ENCODE data around the gene GBE1.

The GBE1 gene

GRCh38 chr3:81442758-81443456, 318.5 kb downstream of the GBE1 start:
- Histone ChIP-seq H3K27ac (replicated peaks) (no peak overlapping the region), H3K4me3 (replicated peaks; ENCODE audit: insufficient read depth, low read length) (no peak overlapping the region), H3K27me3 (ENCODE audit: insufficient read depth, poor library complexity, severe bottlenecking) (no peaks in the 10 kb centered on the region)
- TF ChIP-seq SPI1 (IDR thresholded peaks at IDR 0.05; ENCODE audit: borderline replicate concordance, low read depth) (no peak), GABPA (IDR thresholded peaks at IDR 0.05; ENCODE audit: low read depth) (no peak), REST (IDR thresholded peaks at IDR 0.05; ENCODE audit: insufficient replicate concordance, low read depth) (no peak), POLR2AphosphoS5 (IDR thresholded peaks at IDR 0.05; ENCODE audit: low read depth) (no peak)
- TF ChIP-seq, protein P1, sequence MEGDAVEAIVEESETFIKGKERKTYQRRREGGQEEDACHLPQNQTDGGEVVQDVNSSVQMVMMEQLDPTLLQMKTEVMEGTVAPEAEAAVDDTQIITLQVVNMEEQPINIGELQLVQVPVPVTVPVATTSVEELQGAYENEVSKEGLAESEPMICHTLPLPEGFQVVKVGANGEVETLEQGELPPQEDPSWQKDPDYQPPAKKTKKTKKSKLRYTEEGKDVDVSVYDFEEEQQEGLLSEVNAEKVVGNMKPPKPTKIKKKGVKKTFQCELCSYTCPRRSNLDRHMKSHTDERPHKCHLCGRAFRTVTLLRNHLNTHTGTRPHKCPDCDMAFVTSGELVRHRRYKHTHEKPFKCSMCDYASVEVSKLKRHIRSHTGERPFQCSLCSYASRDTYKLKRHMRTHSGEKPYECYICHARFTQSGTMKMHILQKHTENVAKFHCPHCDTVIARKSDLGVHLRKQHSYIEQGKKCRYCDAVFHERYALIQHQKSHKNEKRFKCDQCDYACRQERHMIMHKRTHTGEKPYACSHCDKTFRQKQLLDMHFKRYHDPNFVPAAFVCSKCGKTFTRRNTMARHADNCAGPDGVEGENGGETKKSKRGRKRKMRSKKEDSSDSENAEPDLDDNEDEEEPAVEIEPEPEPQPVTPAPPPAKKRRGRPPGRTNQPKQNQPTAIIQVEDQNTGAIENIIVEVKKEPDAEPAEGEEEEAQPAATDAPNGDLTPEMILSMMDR (IDR thresholded peaks at IDR 0.05; ENCODE audit: insufficient read depth, low read length): no peak
- DNase-seq (ENCODE audit: low read depth in 1 of 2, low spot score in 1 of 2): no peak

DNA sequence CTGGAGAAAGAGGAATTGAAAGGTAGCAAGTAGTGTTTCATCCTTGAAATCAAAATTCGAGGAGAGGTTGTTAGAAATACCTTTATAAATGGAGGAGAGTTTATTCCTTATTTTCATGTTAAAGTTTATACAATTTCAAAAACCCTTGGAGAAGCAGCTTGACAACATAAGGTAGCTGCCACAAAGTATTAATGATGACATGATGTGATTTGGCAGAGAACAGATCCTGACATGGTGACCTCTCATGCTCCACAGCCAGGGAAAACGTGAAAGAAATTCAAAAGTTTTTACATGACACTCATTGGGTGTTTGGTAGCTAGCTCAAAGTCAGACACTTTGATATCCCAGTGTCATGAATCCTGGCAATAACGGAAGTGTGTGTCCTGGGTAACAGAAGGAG, 320.8 kb downstream of the GBE1 start:
- no peak for DNase-seq (ENCODE audit: low read depth in 1 of 2, low spot score in 1 of 2)
- Histone ChIP-seq H3K27me3 (ENCODE audit: insufficient read depth, poor library complexity, severe bottlenecking) (no peaks in the 10 kb centered on the region), H3K4me3 (replicated peaks; ENCODE audit: insufficient read depth, low read length) (no peak overlapping the region), H3K27ac (replicated peaks) (no peak overlapping the region)
- TF ChIP-seq, protein P1 (IDR thresholded peaks at IDR 0.05; ENCODE audit: insufficient read depth, low read length): no peak
- TF ChIP-seq POLR2AphosphoS5 (IDR thresholded peaks at IDR 0.05; ENCODE audit: low read depth): no peak
- no peak for TF ChIP-seq SPI1 (IDR thresholded peaks at IDR 0.05; ENCODE audit: borderline replicate concordance, low read depth)
- no peak for TF ChIP-seq REST (IDR thresholded peaks at IDR 0.05; ENCODE audit: insufficient replicate concordance, low read depth)
- no peak for TF ChIP-seq GABPA (IDR thresholded peaks at IDR 0.05; ENCODE audit: low read depth)
